ENCODE measurements around the gene RIPOR3.
A peak's percentile ranks its signal among the peaks of the same experiment; 100 is the strongest.
"Not testable (repeated sequence)": the region's sequence is repeated elsewhere in the genome, so short reads cannot be mapped to it uniquely, and the experiment has no call there.

Gene RIPOR3

GRCh38 chr20:50545126-50545525 lies 146.2 kb downstream of the RIPOR3 start:
- peak overlapping the region; percentile 96 for H3K27ac Mint-ChIP-seq
- H3K36me3 Mint-ChIP-seq (ENCODE audit: low read depth) = peaks cover 65% of the 10 kb centered on the region
- H3K9me3 Mint-ChIP-seq = no peaks in the 10 kb centered on the region
- H3K4me3 Mint-ChIP-seq = no peak overlapping the region
- peaks cover 85% of the 10 kb centered on the region for H3K4me1 Mint-ChIP-seq (ENCODE audit: low read depth)
- DNase-seq = no peak
- H3K27me3 Mint-ChIP-seq = no peaks in the 10 kb centered on the region

GRCh38 chr20:50543326-50543725 lies 148.0 kb downstream of the RIPOR3 start:
- Mint-ChIP-seq H3K4me1 (ENCODE audit: low read depth) (peaks cover 85% of the 10 kb centered on the region), H3K4me3 (no peak overlapping the region), H3K27ac (peak overlapping the region; percentile 27), H3K27me3 (no peaks in the 10 kb centered on the region), H3K36me3 (ENCODE audit: low read depth) (peaks cover 64% of the 10 kb centered on the region), H3K9me3 (no peaks in the 10 kb centered on the region)
- no peak for DNase-seq

DNA sequence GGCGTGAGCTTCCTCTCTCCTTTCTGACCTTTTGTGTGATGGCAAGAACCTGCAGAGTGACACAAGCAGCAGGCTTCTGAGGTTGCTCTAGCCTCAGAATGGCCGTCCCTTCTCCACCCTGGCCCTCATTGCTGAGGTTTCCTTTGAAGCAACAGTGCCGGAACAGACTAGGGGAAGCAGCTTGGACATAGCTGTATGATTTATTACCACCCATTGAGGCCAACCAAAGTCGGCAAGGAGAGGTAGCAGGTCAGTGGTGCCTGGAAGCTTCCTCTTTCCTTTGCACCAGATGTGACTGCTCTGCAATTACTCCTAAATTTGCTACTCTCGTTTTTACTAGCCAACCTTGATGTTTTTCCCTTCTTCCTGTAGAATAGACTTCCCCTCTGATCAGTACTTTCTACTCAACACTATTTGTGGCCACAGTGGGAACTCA lies 149.7 kb downstream of the RIPOR3 start:
- no peaks in the 10 kb centered on the region for H3K9me3 Mint-ChIP-seq
- H3K4me3 Mint-ChIP-seq = no peak overlapping the region
- H3K36me3 Mint-ChIP-seq (ENCODE audit: low read depth) = peaks cover 56% of the 10 kb centered on the region
- peaks cover 83% of the 10 kb centered on the region for H3K4me1 Mint-ChIP-seq (ENCODE audit: low read depth)
- no peaks in the 10 kb centered on the region for H3K27me3 Mint-ChIP-seq
- DNase-seq = no peak
- peak overlapping the region; percentile 61 for H3K27ac Mint-ChIP-seq

- Mint-ChIP-seq H3K4me1 (ENCODE audit: low read depth) (peaks cover 82% of the 10 kb centered on the region), H3K9me3 (no peaks in the 10 kb centered on the region), H3K36me3 (ENCODE audit: low read depth) (peaks cover 53% of the 10 kb centered on the region), H3K4me3 (no peak overlapping the region), H3K27ac (peak overlapping the region; percentile 72), H3K27me3 (no peaks in the 10 kb centered on the region)
- DNase-seq = no peak
Observed at GRCh38 chr20:50540620-50541605, 150.4 kb downstream of the RIPOR3 start.

- H3K27ac Mint-ChIP-seq = not testable (repeated sequence)
Observed at GRCh38 chr20:50539798-50540197, 151.5 kb downstream of the RIPOR3 start.

GRCh38 chr20:50538276-50538675 lies 153.1 kb downstream of the RIPOR3 start:
- no peaks in the 10 kb centered on the region for H3K9me3 Mint-ChIP-seq

More at GRCh38 chr20:50539798-50540197, 151.5 kb downstream of the RIPOR3 start:
- H3K36me3 Mint-ChIP-seq (ENCODE audit: low read depth) = peaks cover 52% of the 10 kb centered on the region
- DNase-seq, H3K9me3 Mint-ChIP-seq, H3K4me3 Mint-ChIP-seq, H3K27me3 Mint-ChIP-seq: not testable (repeated sequence)
- H3K4me1 Mint-ChIP-seq (ENCODE audit: low read depth) = peaks cover 81% of the 10 kb centered on the region

DNA sequence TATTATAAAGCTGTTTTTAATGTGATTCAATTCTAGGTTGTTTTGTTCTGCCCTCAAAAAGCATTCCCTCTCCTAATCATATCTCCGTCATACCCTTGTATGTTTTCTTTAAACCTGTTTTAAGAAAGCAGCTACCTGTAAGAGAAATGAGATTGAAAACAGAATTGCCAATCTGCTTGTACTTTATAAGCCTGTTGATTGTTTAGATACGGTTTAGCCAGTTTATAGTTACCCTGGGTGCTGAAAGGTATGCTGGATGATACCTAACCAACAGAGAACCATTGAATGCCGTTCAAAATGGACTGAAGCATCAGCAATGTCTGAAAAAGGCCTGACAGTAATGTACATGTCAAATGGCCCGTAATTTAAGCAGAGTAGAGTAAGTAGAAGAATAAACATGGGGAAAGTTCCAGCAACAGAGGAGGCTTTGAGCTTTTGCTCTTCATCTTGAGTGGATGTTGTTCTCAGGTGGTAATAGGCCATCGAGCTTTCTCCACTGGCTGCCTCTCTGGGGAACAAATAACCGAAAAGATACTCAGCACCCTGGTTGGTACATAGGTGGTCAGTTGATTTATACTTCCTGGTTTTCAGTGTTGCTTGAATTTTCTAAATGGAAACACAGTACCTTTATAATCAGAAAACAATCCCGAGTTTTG lies 153.7 kb downstream of the RIPOR3 start:
- no peaks in the 10 kb centered on the region for H3K9me3 Mint-ChIP-seq
- H3K4me1 Mint-ChIP-seq (ENCODE audit: low read depth) = peaks cover 88% of the 10 kb centered on the region
- peaks cover 56% of the 10 kb centered on the region for H3K36me3 Mint-ChIP-seq (ENCODE audit: low read depth)
- no peaks in the 10 kb centered on the region for H3K27me3 Mint-ChIP-seq
- peak overlapping the region; percentile 10 for H3K27ac Mint-ChIP-seq
- no peak overlapping the region for H3K4me3 Mint-ChIP-seq
- no peak for DNase-seq

More at GRCh38 chr20:50538276-50538675, 153.1 kb downstream of the RIPOR3 start:
- Mint-ChIP-seq H3K27me3 (no peaks in the 10 kb centered on the region), H3K4me3 (no peak overlapping the region), H3K27ac (peak overlapping the region; percentile 5), H3K36me3 (ENCODE audit: low read depth) (peaks cover 58% of the 10 kb centered on the region), H3K4me1 (ENCODE audit: low read depth) (peaks cover 87% of the 10 kb centered on the region)
- no peak for DNase-seq

DNA sequence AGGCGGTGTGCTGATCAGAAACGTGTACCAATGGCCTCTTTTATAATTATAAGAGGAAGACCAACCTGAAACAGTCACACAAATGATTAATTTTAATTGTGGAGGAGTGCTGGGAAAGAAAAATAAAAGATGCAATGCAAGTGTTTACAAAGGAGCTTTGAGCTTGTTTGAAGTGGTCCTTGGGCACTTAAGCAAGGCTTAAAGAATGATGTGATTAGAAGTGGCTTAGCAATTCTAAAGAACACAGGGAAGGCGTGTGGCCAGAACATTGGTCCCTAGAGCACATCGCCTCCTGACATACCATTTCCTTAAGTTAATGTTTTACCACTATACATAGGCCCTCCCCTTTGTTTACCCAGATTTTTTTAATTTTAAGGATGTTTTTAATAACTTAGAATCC lies 155.0 kb downstream of the RIPOR3 start:
- Mint-ChIP-seq H3K9me3 (no peaks in the 10 kb centered on the region), H3K4me3 (no peak overlapping the region), H3K27me3 (no peaks in the 10 kb centered on the region), H3K27ac (peak overlapping the region; percentile 0), H3K4me1 (ENCODE audit: low read depth) (peaks cover 88% of the 10 kb centered on the region), H3K36me3 (ENCODE audit: low read depth) (peaks cover 56% of the 10 kb centered on the region)
- DNase-seq = no peak

All from activated T-cell treated with anti-CD3 and anti-CD28 coated beads, Interleukin-2, amount 50 U/mL, for 24 hours (primary cell).